ENCODE measurements around the gene GLIPR2.

DNA sequence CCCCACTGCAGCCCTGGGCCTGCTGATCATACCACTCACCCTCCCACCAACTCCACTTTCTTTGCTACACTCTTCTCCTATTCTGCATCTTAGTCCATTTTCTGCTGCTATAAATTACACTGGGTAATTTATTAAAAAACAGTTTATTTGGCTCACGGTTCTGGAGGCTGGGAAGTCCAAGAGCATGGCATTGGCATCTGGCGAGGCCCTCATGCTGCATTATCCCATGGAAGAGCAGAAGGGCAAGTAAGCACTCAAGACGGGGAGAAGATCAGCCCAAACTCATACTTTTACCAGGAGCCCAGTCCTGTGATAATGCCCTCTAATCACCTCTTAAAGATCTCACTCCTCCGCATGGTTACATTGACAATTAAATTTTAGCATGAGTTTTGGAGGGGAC is 9.4 kb downstream of the GLIPR2 start:
- TF ChIP-seq, protein P1, sequence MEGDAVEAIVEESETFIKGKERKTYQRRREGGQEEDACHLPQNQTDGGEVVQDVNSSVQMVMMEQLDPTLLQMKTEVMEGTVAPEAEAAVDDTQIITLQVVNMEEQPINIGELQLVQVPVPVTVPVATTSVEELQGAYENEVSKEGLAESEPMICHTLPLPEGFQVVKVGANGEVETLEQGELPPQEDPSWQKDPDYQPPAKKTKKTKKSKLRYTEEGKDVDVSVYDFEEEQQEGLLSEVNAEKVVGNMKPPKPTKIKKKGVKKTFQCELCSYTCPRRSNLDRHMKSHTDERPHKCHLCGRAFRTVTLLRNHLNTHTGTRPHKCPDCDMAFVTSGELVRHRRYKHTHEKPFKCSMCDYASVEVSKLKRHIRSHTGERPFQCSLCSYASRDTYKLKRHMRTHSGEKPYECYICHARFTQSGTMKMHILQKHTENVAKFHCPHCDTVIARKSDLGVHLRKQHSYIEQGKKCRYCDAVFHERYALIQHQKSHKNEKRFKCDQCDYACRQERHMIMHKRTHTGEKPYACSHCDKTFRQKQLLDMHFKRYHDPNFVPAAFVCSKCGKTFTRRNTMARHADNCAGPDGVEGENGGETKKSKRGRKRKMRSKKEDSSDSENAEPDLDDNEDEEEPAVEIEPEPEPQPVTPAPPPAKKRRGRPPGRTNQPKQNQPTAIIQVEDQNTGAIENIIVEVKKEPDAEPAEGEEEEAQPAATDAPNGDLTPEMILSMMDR (IDR thresholded peaks at IDR 0.05): no peak
- TF ChIP-seq POLR2A (IDR thresholded peaks at IDR 0.05): no peak
- TF ChIP-seq POLR2AphosphoS5 (IDR thresholded peaks at IDR 0.05): no peak
